ENCODE measurements around the gene TBC1D10A. TPM values are rescaled to one million over a fixed set of nuclear protein-coding genes. Genes with fewer than 3 reads are reported as not detected.

Gene TBC1D10A
- total RNA-seq, 2 experiments from 2014 or later, result 20.5 to 21.1 TPM

DNA sequence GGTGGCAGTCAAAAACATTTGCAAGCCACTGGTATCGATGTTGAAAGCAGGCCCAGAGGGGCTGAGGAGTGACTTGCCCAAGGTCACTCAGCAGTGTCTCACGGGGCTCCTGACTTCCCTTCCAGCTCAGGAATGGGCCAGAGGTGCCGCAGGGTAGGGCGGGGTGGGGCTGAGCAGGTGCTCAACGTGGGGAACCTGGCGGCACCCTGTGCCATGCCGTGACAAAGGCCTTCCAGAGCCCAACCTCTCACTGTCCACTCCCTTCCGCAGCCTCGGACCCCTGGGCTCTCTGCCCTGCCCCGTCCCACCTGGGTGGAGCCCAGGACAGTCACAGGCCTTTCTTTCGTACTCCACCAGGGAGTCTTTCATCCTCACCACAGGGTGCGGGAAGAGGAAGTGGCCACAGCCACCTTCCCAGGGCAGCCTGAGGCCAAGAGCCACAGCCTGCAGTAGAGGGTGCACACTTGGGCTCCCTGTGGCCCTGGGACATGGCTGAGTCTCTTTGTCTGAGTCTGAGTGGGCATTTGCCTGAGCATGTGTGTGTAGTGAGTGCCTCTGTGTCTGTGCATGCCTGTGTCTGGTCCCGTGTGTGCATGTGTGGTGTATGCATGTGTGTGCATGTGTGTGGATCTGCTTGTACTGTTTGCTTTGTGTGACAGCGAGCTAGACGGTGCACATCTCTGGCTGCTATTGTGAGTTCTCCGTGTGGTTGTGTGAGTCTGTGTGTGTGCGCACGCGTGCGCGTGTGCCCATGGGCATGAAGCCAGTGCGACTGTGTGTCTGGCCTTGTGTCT lies 74.1 kb downstream of the TBC1D10A start:
- ATAC-seq, result no peak
- H3K4me1 Mint-ChIP-seq (ENCODE audit: low read depth), result peaks cover 54% of the 10 kb centered on the region
- CTCF ChIA-PET, result interaction anchor here (1.2 kb wide), 2 partner anchors 11 to 154 kb away, joined by 3 to 4 read pairs; no protein-coding TSS in a partner anchor

DNA sequence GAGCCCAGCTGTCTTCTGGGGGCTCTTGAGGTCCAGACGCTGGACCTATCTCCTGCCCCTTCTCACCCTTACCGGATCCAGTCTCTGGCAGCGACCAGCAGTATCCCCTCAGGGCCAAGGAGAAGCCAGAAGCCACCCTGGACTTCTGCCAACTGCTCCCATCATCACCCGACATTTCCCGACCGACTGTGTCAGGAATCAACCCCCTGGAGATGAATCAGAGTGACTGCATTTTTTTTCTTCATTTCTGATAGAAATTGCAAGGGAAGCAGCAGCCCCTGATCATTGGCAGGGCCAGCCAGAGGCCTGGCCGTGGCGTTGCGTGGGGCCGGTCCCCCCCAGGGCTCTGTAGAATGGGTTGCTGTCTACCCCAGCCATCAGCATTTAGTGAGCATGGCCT lies 75.0 kb downstream of the TBC1D10A start:
- H3K4me3 Mint-ChIP-seq, result no peak overlapping the region
- peaks cover 1% of the 10 kb centered on the region for H3K27me3 Mint-ChIP-seq
- peaks cover 62% of the 10 kb centered on the region for H3K4me1 Mint-ChIP-seq (ENCODE audit: low read depth)
- H3K27ac Mint-ChIP-seq, result no peak overlapping the region
- intact Hi-C loops (cut with micrococcal nuclease), result no loop called here
- TF ChIP-seq, protein P1, sequence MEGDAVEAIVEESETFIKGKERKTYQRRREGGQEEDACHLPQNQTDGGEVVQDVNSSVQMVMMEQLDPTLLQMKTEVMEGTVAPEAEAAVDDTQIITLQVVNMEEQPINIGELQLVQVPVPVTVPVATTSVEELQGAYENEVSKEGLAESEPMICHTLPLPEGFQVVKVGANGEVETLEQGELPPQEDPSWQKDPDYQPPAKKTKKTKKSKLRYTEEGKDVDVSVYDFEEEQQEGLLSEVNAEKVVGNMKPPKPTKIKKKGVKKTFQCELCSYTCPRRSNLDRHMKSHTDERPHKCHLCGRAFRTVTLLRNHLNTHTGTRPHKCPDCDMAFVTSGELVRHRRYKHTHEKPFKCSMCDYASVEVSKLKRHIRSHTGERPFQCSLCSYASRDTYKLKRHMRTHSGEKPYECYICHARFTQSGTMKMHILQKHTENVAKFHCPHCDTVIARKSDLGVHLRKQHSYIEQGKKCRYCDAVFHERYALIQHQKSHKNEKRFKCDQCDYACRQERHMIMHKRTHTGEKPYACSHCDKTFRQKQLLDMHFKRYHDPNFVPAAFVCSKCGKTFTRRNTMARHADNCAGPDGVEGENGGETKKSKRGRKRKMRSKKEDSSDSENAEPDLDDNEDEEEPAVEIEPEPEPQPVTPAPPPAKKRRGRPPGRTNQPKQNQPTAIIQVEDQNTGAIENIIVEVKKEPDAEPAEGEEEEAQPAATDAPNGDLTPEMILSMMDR (IDR thresholded peaks at IDR 0.05), result no peak
- DNase-seq, result no peak
- ChIA-PET POLR2A (interaction anchor here (1.2 kb wide), 1 partner anchor 153 kb away, joined by 3 read pairs; no protein-coding TSS in a partner anchor), CTCF (interaction anchor here (0.8 to 2.0 kb wide), 4 partner anchors 129 to 145 kb away, joined by 3 to 11 read pairs (median 6); no protein-coding TSS in a partner anchor)
- no peak for ATAC-seq
- no peaks in the 10 kb centered on the region for H3K36me3 Mint-ChIP-seq (ENCODE audit: low read depth)
- H3K9me3 Mint-ChIP-seq, result no peaks in the 10 kb centered on the region

More for the DNA sequence above, 74.1 kb downstream of the TBC1D10A start:
- H3K9me3 Mint-ChIP-seq, result no peaks in the 10 kb centered on the region
- peaks cover 3% of the 10 kb centered on the region for H3K27me3 Mint-ChIP-seq
- intact Hi-C loops (cut with micrococcal nuclease), result no loop called here
- no peak for DNase-seq
- H3K36me3 Mint-ChIP-seq (ENCODE audit: low read depth), result no peaks in the 10 kb centered on the region
- H3K27ac Mint-ChIP-seq, result peak overlapping the region; percentile 4
- TF ChIP-seq, protein P1 (IDR thresholded peaks at IDR 0.05), result no peak
- POLR2A ChIA-PET, result interaction anchor here (0.5 to 1.2 kb wide), 2 partner anchors 15 to 159 kb away, joined by 3 read pairs; no protein-coding TSS in a partner anchor
- no peak overlapping the region for H3K4me3 Mint-ChIP-seq

DNA sequence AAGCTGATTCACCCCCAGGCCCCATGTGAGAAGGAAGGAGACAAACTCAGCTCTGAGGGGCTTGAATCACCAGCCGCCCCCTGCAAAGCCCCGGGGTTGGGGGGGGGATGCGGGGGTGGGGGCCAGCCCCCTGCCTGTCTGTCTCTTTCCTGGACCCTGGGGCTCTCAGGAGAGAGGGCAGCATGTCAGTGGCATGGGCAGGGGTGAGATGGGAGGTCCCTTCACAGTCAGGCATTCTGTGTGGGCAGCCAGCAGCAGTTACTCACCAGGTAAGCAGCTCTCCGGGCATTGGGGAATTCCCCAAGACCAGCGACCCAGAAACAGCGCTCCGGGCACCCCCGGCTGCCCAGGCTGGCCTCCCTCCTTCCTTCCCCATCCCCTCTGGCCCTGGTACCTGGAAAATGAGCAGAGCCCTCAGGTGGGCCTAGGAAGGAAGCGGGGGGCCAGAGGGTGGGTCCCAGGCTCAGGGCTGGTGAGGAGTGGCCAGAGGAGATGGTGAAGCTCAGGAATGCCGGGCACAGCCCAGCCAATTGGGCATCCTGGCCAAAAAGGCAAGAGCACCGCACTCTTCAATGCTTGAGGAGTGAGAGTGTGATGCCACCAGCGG lies 76.0 kb downstream of the TBC1D10A start:
- peaks cover 60% of the 10 kb centered on the region for H3K4me1 Mint-ChIP-seq (ENCODE audit: low read depth)
- POLR2A ChIA-PET, result interaction anchor here (0.6 to 1.7 kb wide), 6 partner anchors 24 to 154 kb away, joined by 3 to 4 read pairs (median 4); no protein-coding TSS in a partner anchor
- H3K9me3 Mint-ChIP-seq, result no peaks in the 10 kb centered on the region
- peak overlapping the region; percentile 75 for H3K27ac Mint-ChIP-seq
- peak; percentile 80 for DNase-seq
- peaks cover 1% of the 10 kb centered on the region for H3K27me3 Mint-ChIP-seq
- ATAC-seq, result peak; percentile 65
- no peak overlapping the region for H3K4me3 Mint-ChIP-seq
- intact Hi-C loops (cut with micrococcal nuclease), result no loop called here
- CTCF ChIA-PET, result interaction anchor here (0.8 to 2.5 kb wide), 9 partner anchors 12 to 148 kb away, joined by 3 to 11 read pairs (median 3); partner anchors contain the start of gene RNF215
- H3K36me3 Mint-ChIP-seq (ENCODE audit: low read depth), result peaks cover 8% of the 10 kb centered on the region
- TF ChIP-seq, protein P1 (IDR thresholded peaks at IDR 0.05), result no peak

DNA sequence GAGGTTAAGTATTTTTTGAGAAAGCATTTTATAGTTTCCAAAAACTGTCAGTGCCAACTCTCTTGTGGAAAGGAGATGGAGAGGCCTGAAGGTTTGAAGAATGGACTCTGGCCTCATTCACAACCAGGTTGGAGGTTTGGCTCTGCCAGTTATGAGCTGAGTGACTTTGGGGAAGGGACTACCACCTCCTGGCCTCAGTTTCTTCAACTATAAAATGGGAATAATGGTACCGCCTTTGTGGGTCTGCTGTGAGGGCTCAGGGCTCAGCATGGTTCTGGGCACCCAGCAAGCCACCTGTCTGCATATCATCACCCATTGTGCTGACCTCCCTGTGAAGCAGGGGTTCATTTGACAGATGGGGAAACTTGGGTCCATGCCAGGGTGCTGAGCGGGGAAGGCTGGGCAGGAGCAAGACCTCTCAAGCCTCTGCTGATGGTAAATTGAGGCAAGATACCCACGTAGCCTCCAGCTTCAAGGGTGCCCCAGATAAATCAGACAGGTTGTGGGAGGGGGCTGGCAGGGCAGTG lies 76.6 kb downstream of the TBC1D10A start:
- TF ChIP-seq, protein P1 (IDR thresholded peaks at IDR 0.05), result no peak
- peaks cover 1% of the 10 kb centered on the region for H3K27me3 Mint-ChIP-seq
- CTCF ChIA-PET, result interaction anchor here (1.3 to 2.5 kb wide), 8 partner anchors 13 to 147 kb away, joined by 3 to 11 read pairs (median 4); partner anchors contain the start of gene RNF215
- POLR2A ChIA-PET, result interaction anchor here (0.6 to 1.7 kb wide), 4 partner anchors 23 to 142 kb away, joined by 3 to 4 read pairs (median 4); no protein-coding TSS in a partner anchor
- no peak for ATAC-seq
- peaks cover 64% of the 10 kb centered on the region for H3K4me1 Mint-ChIP-seq (ENCODE audit: low read depth)
- DNase-seq, result no peak
- H3K4me3 Mint-ChIP-seq, result no peak overlapping the region
- H3K36me3 Mint-ChIP-seq (ENCODE audit: low read depth), result peaks cover 15% of the 10 kb centered on the region
- intact Hi-C loops (cut with micrococcal nuclease), result no loop called here
- H3K9me3 Mint-ChIP-seq, result no peaks in the 10 kb centered on the region
- peak overlapping the region; percentile 75 for H3K27ac Mint-ChIP-seq
